NCI-H526 (cell line): ENCODE results near the gene EDRF1.
"Not testable (repeated sequence)": the region's sequence is repeated elsewhere in the genome, so short reads cannot be mapped to it uniquely, and the experiment has no call there.

Experiments
- DNase-seq, 2 experiments: peaks; one replicate each; lab custom pipeline; 2025; lab: John Stamatoyannopoulos, UW

Gene EDRF1

DNA sequence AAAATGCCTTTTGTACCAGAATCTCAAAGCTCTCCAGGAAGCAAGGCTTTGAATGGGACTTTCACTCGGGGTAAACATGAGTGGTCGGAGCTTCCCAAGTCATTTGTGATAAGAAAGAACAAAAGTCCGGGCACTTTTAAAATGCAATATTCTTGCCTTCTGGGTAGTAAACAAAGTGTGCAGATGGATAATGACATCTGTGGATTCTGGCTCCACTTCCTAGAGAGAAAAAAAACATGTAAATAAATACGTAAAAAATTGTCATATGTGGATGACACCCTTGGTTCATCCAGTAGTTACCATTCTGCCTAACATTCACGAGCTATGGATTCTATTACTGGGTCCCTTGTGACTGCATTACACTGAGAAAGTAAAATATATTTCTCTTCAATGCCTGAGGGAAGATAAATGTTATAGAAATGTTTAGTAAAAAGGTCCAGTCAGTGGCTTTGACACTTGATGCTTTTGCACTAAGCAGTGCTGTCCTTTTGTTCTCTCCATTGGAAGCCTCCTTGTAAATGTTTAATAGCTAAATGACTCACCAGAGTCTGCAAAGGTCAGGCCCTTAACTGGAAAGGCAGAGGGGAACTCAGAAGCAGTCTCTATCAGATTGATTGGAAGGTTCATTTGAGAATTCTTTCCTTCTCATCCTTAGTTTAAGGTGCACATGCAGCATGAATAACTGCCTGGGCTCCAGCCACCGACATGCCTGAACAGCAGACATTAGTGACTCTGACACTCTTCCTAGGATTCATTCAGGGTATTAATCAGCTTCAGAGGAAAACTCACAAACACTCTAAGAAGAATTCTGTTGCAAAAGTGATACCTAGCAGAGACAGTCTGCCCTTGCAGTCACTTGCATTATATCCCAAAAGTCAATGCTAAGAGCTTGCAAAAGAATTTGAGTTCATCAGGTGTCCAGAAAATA, 11.7 kb upstream of the EDRF1 start:
- DNase-seq = no peak

GRCh38 chr10:125708971-125709503, 10.5 kb upstream of the EDRF1 start:
- no peak for DNase-seq

GRCh38 chr10:125709553-125710474, 9.7 kb upstream of the EDRF1 start:
- no peak for DNase-seq

GRCh38 chr10:125711110-125711750, 8.3 kb upstream of the EDRF1 start:
- DNase-seq = no peak

GRCh38 chr10:125714728-125715127, 4.8 kb upstream of the EDRF1 start:
- not testable (repeated sequence) for DNase-seq

- DNase-seq = no peak
These were observed 483 bp downstream of the EDRF1 start for GRCh38 chr10:125720002-125720382.

DNA sequence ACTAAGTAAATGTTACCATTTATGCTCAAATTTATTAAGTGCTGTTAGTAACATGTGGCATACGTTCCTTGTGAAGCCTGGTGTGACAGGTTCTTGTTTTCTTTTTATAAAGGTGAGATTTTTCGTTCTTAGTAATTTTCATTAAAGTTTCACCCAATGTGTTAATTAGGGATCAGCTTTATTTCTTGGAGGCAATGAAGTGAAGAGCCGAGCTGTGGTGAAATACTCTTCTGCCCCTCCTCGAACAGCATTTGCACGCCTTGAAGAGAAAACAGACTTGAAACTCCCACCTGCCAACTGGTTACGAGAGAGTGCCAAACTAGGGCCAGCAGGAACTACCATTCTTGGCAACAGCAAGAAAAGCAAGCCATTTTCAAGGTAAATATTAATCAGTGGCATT, 1.5 kb downstream of the EDRF1 start:
- DNase-seq = no peak

GRCh38 chr10:125722811-125723210, 3.3 kb downstream of the EDRF1 start:
- no peak for DNase-seq

GRCh38 chr10:125726914-125727313, 7.4 kb downstream of the EDRF1 start:
- DNase-seq = no peak

- DNase-seq = no peak
These were observed 7.9 kb downstream of the EDRF1 start for GRCh38 chr10:125727436-125727835.

DNA sequence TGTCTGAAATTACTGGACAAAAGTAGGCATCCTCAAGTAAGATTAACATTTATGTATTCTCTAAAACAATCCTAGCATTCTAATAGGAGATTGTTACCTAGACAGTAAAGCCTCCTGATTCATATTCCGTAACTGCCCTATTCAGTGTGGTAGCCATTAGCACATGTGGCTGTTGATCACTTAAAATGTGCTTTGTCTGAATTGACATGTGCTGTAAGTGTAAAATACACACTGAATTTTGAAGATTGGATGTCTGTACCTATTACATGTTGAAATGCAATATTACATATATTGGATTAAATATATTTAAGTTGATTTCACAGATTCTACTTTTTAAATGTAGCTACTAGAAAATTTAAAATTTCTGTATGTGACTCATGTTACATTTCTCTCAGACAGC, 14.6 kb downstream of the EDRF1 start:
- no peak for DNase-seq

DNA sequence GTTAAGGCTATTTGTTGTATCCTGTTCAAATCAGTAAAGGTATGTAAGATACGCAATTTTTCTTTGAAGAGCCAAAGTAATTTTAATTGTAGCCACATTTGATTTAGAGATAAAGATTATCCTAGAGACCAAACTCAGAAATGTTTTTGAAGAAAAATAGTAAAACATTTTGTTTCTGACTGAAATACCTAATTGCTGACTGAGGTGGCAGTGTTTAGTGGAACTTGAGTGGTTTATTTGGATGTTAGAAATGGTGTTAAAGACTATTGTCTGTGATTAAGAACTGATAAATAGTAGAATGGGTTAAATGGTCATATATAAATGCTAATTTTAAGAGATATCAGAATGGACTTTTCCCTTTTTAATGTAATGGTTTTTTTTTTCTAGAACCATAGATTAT, 15.3 kb downstream of the EDRF1 start:
- no peak for DNase-seq

- no peak for DNase-seq
These were observed 18.7 kb downstream of the EDRF1 start for GRCh38 chr10:125738206-125738605.

- DNase-seq = no peak
These were observed 20.6 kb downstream of the EDRF1 start for GRCh38 chr10:125739994-125740679.

DNA sequence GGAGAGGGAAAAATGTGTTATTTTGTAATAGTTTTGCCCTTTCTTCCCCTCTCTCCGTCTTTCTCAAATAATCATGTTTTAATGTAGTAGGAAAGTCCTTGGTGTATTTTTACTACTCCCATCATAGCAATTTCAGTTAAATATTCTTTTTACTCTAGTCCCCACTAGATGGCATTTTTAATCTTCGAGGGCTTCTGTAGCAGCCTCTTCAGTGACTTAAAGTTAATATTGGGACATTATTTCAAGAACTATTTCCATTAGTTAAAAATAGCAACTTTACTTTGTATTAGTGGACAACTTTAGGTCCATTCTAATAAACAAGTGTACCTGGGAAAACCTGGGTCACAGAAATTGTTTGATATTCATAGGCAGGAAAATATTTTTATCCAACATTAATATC, 23.0 kb downstream of the EDRF1 start:
- DNase-seq = no peak

- no peak for DNase-seq
These were observed 25.4 kb downstream of the EDRF1 start for GRCh38 chr10:125744909-125745308.

- no peak for DNase-seq
These were observed 27.9 kb downstream of the EDRF1 start for GRCh38 chr10:125747417-125747816.

- DNase-seq = no peak
These were observed 36.7 kb downstream of the EDRF1 start for GRCh38 chr10:125756196-125756595.

DNA sequence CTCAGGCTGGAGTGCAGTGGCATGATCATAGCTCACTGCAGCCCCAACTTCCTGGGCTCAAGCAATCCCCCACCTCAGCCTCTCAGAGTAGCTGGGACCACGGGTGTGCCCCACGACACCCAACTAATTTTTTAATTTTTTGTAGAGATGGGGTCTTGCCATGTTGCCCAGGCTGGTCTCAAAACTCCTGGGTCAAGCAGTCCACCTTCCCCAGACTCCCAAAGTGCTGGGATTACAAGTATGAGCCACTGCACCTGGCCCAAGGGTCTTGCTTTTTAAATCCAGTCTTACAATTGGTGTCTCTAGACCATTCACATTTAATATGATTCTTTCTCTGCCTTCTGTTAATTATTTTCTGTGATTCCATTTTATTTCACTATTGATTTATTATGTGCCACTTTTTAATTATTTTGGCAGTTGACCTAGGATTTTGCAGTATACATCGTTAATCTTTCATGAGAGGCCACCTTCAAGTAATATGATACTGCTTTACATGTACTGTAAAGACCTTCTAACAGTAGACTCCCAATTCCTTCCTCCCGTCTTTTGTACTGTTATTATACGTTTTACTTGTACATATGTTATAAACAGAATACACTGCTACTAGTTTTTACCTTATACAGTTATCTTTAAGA, 37.5 kb downstream of the EDRF1 start:
- no peak for DNase-seq

GRCh38 chr10:125757742-125758141, 38.2 kb downstream of the EDRF1 start:
- no peak for DNase-seq

DNA sequence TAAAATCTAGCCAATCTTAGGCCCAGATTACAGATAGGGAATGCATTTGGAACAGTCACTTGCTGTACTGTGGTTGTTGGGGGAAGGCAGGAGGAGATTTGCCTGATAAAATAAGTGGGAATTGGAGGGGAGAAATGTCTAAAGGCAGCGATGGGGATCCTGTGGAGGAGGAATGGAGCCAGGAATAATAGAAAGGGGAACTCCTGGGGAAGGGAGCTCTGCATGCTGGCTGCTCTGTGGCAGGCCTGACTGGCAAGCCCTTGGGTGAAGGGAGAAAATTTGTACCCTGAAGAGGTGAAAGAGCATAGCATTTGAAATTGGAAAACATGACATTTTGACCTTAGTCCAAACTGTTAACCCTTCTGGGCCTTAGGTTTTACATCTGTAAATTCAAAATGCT, 42.5 kb downstream of the EDRF1 start:
- DNase-seq = no peak
